Esophagus muscularis mucosa (tissue), 3 donors: ENCODE results near the gene TMEM117.

Source experiments
- POLR2A ChIP-seq: fragments of 450-650 bp; IDR thresholded peaks from one replicate; pipeline ENCODE4 v1.6.1; 2017; ENCODE audit warnings: antibody characterized with exemption, moderate library complexity, mild to moderate bottlenecking, low read depth
- TF ChIP-seq, protein P1 (sequence below), 3 experiments: fragments of 200-600 bp in 2 of 3; fragments of 450-650 bp in 1 of 3; sonication (generic) in 2 of 3; IDR thresholded peaks; one replicate each; pipeline ENCODE4 v1.5.1; 2017 to 2019; ENCODE audit warnings: antibody characterized with exemption in 3 of 3, mild to moderate bottlenecking in 2 of 3, moderate library complexity in 1 of 3

DNA sequence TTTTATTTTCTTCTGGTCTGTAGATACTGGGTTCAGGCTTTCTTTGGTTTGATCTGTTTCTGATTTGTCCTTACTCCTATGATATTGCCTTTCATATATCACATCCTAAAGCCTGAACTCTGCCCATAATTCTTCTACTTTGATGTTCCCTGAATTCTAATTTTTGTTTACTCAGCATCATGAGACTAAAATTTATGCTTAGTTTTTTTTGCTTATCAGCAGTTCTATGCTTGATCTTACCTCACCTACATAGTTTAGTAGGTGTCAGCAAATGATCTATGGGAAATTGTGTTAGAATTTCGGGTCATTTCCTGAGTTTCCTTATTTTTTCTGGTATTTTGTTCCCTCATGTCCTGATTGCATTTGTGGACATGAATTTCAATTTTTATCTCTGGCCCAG is 94.2 kb downstream of the TMEM117 start:
- no peak for TF ChIP-seq POLR2A
- TF ChIP-seq, protein P1, sequence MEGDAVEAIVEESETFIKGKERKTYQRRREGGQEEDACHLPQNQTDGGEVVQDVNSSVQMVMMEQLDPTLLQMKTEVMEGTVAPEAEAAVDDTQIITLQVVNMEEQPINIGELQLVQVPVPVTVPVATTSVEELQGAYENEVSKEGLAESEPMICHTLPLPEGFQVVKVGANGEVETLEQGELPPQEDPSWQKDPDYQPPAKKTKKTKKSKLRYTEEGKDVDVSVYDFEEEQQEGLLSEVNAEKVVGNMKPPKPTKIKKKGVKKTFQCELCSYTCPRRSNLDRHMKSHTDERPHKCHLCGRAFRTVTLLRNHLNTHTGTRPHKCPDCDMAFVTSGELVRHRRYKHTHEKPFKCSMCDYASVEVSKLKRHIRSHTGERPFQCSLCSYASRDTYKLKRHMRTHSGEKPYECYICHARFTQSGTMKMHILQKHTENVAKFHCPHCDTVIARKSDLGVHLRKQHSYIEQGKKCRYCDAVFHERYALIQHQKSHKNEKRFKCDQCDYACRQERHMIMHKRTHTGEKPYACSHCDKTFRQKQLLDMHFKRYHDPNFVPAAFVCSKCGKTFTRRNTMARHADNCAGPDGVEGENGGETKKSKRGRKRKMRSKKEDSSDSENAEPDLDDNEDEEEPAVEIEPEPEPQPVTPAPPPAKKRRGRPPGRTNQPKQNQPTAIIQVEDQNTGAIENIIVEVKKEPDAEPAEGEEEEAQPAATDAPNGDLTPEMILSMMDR (IDR thresholded peaks at IDR 0.05) = no peak
